Activated naive CD8-positive, alpha-beta T cell treated with anti-CD3 and anti-CD28 coated beads, Interleukin-2, amount 10 ng/mL, durations not matched to agents 7 days and 5 days (primary cell): ENCODE measurements around the gene TXNRD2. TPM values are rescaled to one million over a fixed set of nuclear protein-coding genes. Genes with fewer than 3 reads are reported as not detected.
A peak's percentile ranks its signal among the peaks of the same experiment; 100 is the strongest.
"Not testable (repeated sequence)": the region's sequence is repeated elsewhere in the genome, so short reads cannot be mapped to it uniquely, and the experiment has no call there.

Experiments used
- ATAC-seq: fragments of 150-1000 bp; cut with Tn5 transposase; one replicate; pipeline ENCODE4 v1.10.0; 2021; ENCODE audit warnings: low read depth, moderate library complexity
- POLR2A ChIA-PET: fragments of 350-600 bp; sonication (Branson Sonifier 250); formaldehyde crosslinking; loops from one replicate; lab custom pipeline; 2021; ENCODE audit warnings: antibody characterized with exemption; lab: Charles Lee
- DNase-seq: peaks from one replicate; pipeline ENCODE4 v3.0.0; 2021
- H3K27ac Mint-ChIP-seq: one replicate; pipeline ENCODE4 v1.8.0; 2022; ENCODE audit warnings: mild to moderate bottlenecking, mixed read lengths
- H3K27me3 Mint-ChIP-seq: one replicate; pipeline ENCODE4 v1.8.0; 2022; ENCODE audit warnings: mild to moderate bottlenecking, moderate library complexity, mixed read lengths
- H3K36me3 Mint-ChIP-seq: one replicate; pipeline ENCODE4 v1.8.0; 2021; ENCODE audit warnings: mild to moderate bottlenecking, mixed read lengths
- H3K4me1 Mint-ChIP-seq: one replicate; pipeline ENCODE4 v1.8.0; 2021; ENCODE audit warnings: mixed read lengths
- H3K4me3 Mint-ChIP-seq: one replicate; pipeline ENCODE4 v1.8.0; 2022; ENCODE audit warnings: mild to moderate bottlenecking, moderate library complexity, mixed read lengths
- H3K9me3 Mint-ChIP-seq: one replicate; pipeline ENCODE4 v1.8.0; 2021; ENCODE audit warnings: mixed read lengths
- total RNA-seq, 2 experiments: library from RNA; stranded (reverse); gene quantifications; one replicate each; pipeline ENCODE4 v1.2.3, GENCODE V29; 2021

Gene TXNRD2
- total RNA-seq, 2 experiments from 2014 or later, result 20.7 to 20.8 TPM

- POLR2A ChIA-PET, result interaction anchor here (0.6 to 2.2 kb wide), 7 partner anchors 9 to 177 kb away, joined by 3 to 12 read pairs (median 6); partner anchors contain the start of genes GNB1L, RTL10 and TRMT2A
- Mint-ChIP-seq H3K27ac (peak overlapping the region; percentile 90), H3K4me3 (peak overlapping the region; percentile 94), H3K27me3 (no peaks in the 10 kb centered on the region), H3K36me3 (peaks cover 16% of the 10 kb centered on the region), H3K9me3 (peaks cover 4% of the 10 kb centered on the region), H3K4me1 (peaks cover 23% of the 10 kb centered on the region)
- ATAC-seq (peak; percentile 10), DNase-seq (no peak)
Observed at GRCh38 chr22:19940536-19941364, 868 bp downstream of the TXNRD2 start.

DNA sequence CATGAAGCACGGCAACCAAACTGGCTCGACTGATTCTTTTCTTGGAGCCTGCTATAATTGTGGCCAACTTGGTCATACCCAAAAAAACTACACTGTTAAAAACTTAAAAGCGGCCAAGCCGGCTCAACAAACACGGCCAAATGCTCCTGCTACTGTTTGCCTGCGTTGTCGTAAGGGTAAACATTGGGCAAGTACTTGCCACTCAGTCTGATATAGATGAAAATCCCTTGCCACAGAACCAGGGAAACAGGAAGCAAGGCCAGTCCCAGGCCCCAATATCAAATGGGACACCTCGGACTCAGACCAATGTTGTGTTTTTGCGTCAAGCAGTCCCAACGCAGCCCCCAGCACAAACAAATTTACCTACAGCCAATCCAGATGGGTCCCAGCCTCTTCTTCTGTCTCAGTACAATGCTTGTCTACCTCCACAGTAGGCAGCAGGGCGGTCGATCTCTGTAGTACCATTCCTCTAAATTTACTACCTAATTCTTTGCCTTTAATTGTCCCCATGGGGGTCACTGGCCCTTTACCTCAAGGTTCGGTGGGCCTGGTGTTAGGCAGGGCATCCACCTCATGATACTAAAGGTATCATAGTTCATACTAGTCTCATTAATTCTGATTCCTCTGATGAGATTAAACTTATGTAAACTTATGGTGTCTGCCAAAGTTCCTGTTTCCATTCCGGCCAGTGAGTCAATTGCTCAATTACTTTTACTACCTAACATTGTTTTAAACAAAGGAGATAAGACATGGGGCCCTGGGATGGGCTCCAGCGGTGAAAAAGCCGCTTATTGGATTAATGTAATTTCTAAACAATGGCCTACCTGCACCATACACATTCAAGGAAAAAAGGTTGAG, 3.8 kb downstream of the TXNRD2 start:
- H3K27ac Mint-ChIP-seq, result no peak overlapping the region

GRCh38 chr22:19936513-19936912, 5.1 kb downstream of the TXNRD2 start:
- Mint-ChIP-seq H3K27me3 (no peaks in the 10 kb centered on the region), H3K4me3 (no peak overlapping the region), H3K9me3 (peaks cover 10% of the 10 kb centered on the region), H3K27ac (peak overlapping the region; percentile 40), H3K36me3 (peaks cover 18% of the 10 kb centered on the region), H3K4me1 (peaks cover 10% of the 10 kb centered on the region)
- POLR2A ChIA-PET, result no interaction called here
- no peak for DNase-seq
- no peak for ATAC-seq

More for the DNA sequence above, 3.8 kb downstream of the TXNRD2 start:
- DNase-seq (no peak), ATAC-seq (no peak)
- POLR2A ChIA-PET, result no interaction called here
- Mint-ChIP-seq H3K27me3 (no peaks in the 10 kb centered on the region), H3K36me3 (peaks cover 18% of the 10 kb centered on the region), H3K4me1 (peaks cover 14% of the 10 kb centered on the region), H3K4me3 (no peak overlapping the region), H3K9me3 (peaks cover 10% of the 10 kb centered on the region)

- H3K4me3 Mint-ChIP-seq, POLR2A ChIA-PET, ATAC-seq, H3K27ac Mint-ChIP-seq, DNase-seq, H3K27me3 Mint-ChIP-seq, H3K4me1 Mint-ChIP-seq: not testable (repeated sequence)
- H3K9me3 Mint-ChIP-seq, result peaks cover 10% of the 10 kb centered on the region
- peaks cover 18% of the 10 kb centered on the region for H3K36me3 Mint-ChIP-seq
Observed at GRCh38 chr22:19935123-19935718, 6.4 kb downstream of the TXNRD2 start.

GRCh38 chr22:19933341-19934241, 8.0 kb downstream of the TXNRD2 start:
- POLR2A ChIA-PET, result interaction anchor here (0.5 kb wide), 1 partner anchor 85 kb away, joined by 3 read pairs; no protein-coding TSS in a partner anchor
- Mint-ChIP-seq H3K36me3 (peaks cover 18% of the 10 kb centered on the region), H3K4me3 (no peak overlapping the region), H3K27ac (no peak overlapping the region), H3K27me3 (no peaks in the 10 kb centered on the region), H3K9me3 (peaks cover 10% of the 10 kb centered on the region), H3K4me1 (peaks cover 2% of the 10 kb centered on the region)
- DNase-seq (no peak), ATAC-seq (no peak)

DNA sequence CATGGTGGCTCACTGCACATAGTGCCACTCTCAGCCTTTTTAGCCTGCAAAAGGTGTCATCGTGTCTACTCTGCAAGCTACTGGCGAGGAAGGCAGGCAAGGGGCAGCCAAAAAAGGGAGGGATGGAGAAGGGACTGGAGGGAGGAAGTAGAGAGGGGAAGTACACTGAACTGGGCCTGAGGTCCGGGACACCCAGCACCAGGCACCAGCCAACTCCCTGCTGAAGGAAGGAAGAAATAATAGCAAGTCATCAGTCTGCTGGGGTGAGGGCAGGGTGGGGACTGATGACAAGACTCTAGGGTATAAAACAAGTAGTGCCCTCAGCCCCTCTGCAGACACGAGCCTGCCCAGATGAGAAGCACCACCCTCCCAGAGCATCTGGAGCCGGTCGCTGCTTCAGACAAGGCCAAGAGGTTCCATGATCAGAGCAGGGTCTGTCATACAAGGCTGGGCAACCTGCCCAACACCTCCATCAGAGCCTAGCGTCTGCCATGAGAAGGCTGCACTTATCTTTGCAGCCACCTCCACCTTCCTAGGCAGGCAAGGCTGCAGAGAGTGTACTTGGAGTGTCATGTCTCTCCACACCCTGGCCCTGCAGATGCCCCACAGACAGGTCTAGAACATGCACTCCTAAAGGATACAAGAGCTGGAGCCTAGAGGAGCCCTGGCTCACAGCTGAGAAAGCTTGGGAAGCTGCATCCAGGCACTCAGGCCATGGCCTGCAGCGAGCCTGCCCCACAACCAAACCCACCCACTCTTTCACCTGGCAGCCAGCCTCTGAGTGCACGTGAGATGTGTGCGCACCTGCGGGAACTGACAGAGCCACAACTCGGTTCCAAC, 9.0 kb downstream of the TXNRD2 start:
- H3K27ac Mint-ChIP-seq, result no peak overlapping the region
- H3K27me3 Mint-ChIP-seq, result no peaks in the 10 kb centered on the region
- no peak for ATAC-seq
- peaks cover 18% of the 10 kb centered on the region for H3K36me3 Mint-ChIP-seq
- H3K4me1 Mint-ChIP-seq, result no peaks in the 10 kb centered on the region
- peaks cover 10% of the 10 kb centered on the region for H3K9me3 Mint-ChIP-seq
- DNase-seq, result no peak
- no peak overlapping the region for H3K4me3 Mint-ChIP-seq
- POLR2A ChIA-PET, result interaction anchor here (0.8 kb wide), 1 partner anchor 8 kb away, joined by 3 read pairs; no protein-coding TSS in a partner anchor

DNA sequence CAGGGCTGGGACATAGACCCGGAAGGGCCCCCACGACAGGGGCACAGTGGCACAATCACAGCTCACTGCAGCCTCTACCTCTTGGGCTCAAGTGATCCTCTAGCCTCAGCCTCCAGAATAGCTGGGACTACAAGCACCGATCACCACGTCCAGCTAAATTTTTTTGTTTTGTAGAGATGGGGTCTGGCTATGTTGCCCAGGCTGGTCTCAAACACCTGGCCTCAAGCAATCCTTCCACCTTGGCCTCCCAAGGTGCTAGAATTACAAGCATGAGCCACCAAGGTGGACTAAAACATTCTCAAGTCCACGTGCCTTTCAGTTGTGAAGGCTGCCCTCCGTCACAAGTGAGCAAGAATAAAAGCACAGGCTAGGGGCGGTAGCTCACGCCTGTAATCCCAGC, 10.1 kb downstream of the TXNRD2 start:
- Mint-ChIP-seq H3K27ac (no peak overlapping the region), H3K4me3 (no peak overlapping the region), H3K27me3 (no peaks in the 10 kb centered on the region), H3K36me3 (peaks cover 12% of the 10 kb centered on the region), H3K4me1 (no peaks in the 10 kb centered on the region), H3K9me3 (peaks cover 10% of the 10 kb centered on the region)
- DNase-seq, result no peak
- no peak for ATAC-seq
- POLR2A ChIA-PET, result interaction anchor here (0.8 kb wide), 1 partner anchor 10 kb away, joined by 3 read pairs; no protein-coding TSS in a partner anchor

GRCh38 chr22:19930551-19931486, 10.8 kb downstream of the TXNRD2 start:
- Mint-ChIP-seq H3K9me3 (peaks cover 6% of the 10 kb centered on the region), H3K36me3 (peaks cover 7% of the 10 kb centered on the region), H3K4me3 (no peak overlapping the region), H3K27me3 (no peaks in the 10 kb centered on the region), H3K4me1 (no peaks in the 10 kb centered on the region), H3K27ac (peak overlapping the region; percentile 3)
- DNase-seq, result no peak
- no peak for ATAC-seq
- POLR2A ChIA-PET, result interaction anchor here (1.2 kb wide), 1 partner anchor 13 kb away, joined by 3 read pairs; no protein-coding TSS in a partner anchor

GRCh38 chr22:19929586-19930550, 11.8 kb downstream of the TXNRD2 start:
- POLR2A ChIA-PET, result interaction anchor here (1.2 kb wide), 1 partner anchor 13 kb away, joined by 3 read pairs; no protein-coding TSS in a partner anchor
- Mint-ChIP-seq H3K36me3 (no peaks in the 10 kb centered on the region), H3K4me1 (no peaks in the 10 kb centered on the region), H3K27ac (peak overlapping the region; percentile 3), H3K4me3 (no peak overlapping the region), H3K9me3 (no peaks in the 10 kb centered on the region), H3K27me3 (no peaks in the 10 kb centered on the region)
- DNase-seq (no peak), ATAC-seq (no peak)

GRCh38 chr22:19928207-19928606, 13.4 kb downstream of the TXNRD2 start:
- ATAC-seq, result no peak
- H3K9me3 Mint-ChIP-seq, result no peaks in the 10 kb centered on the region
- H3K27ac Mint-ChIP-seq, result no peak overlapping the region
- no peaks in the 10 kb centered on the region for H3K27me3 Mint-ChIP-seq
- POLR2A ChIA-PET, result no interaction called here
- no peak overlapping the region for H3K4me3 Mint-ChIP-seq
- H3K36me3 Mint-ChIP-seq, result no peaks in the 10 kb centered on the region
- H3K4me1 Mint-ChIP-seq, result no peaks in the 10 kb centered on the region
- DNase-seq, result no peak
